Endothelial cell of umbilical vein (primary cell): ENCODE data around the gene GATM.

ENCODE experiments used
- EZH2 ChIP-seq: IDR thresholded peaks from 2 replicates; pipeline ENCODE4 v1.6.1; 2012; ENCODE audit warnings: borderline replicate concordance, low read depth, mild to moderate bottlenecking, moderate library complexity, low read length, inconsistent platforms; ENCODE audit not compliant: severe bottlenecking
- FOS ChIP-seq: IDR thresholded peaks from 2 replicates; pipeline ENCODE4 v1.6.1; 2011; ENCODE audit warnings: mild to moderate bottlenecking, low read length, moderate library complexity, borderline replicate concordance; ENCODE audit not compliant: insufficient read depth
- POLR2A ChIP-seq: IDR thresholded peaks from 2 replicates; pipeline ENCODE4 v1.6.1; 2012; ENCODE audit warnings: low read depth, mild to moderate bottlenecking, control low read depth, low read length
- POLR2AphosphoS5 ChIP-seq: IDR thresholded peaks from 2 replicates; pipeline ENCODE4 v1.6.1; 2012; ENCODE audit warnings: low read depth, mild to moderate bottlenecking, control low read depth, low read length, moderate library complexity; ENCODE audit not compliant: insufficient read depth
- TF ChIP-seq, protein P1 (sequence below), 2 donors: IDR thresholded peaks; 1 replicate in 1 of 2; 2 replicates in 1 of 2; pipeline ENCODE4 v1.5.1; 2011; ENCODE audit warnings: low read length in 2 of 2, mild to moderate bottlenecking in 2 of 2, moderate library complexity in 2 of 2, control low read depth in 1 of 2, inconsistent platforms in 1 of 2, low read depth in 1 of 2; ENCODE audit not compliant: insufficient read depth in 1 of 2; ENCODE audit errors: extremely low read depth in 1 of 2
- TF ChIP-seq, protein P2 (sequence below): IDR thresholded peaks from 2 replicates; pipeline ENCODE4 v1.6.1; 2011; ENCODE audit not compliant: insufficient read depth, insufficient read length

DNA sequence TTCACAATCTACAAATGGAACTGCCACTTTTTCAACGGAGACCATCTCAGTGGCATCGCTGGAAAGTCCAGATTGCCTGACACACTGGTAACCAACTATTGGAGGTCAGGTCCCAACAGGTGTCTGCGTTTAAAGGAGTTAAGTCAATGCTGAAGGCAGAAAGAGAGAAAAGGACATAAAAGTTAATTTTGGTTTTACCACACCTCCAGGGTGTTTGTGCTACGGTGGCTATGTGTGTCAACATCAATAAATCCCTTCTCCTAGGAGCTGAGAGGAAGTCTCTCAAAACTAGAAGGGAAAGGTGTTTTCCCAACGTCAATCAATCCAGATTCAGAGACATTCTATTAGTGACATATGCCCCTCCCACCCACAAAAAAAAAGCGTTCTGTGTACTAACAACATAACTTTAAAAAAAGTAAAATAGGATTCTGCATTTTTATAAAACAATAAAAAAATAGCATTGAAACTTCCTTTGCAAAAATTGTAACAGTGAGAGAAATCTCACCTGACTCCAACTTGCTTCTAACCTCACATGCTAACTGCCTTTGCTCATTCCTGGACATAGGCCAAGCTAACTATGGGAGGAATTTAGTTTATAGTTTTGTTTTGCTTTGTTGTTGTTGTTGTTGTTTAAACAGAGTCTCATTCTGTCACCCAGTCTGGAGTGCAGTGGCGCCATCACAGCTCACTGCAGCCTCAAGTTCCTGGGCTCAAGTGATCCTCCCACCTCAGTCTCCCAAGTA lies 58.7 kb downstream of the GATM start:
- TF ChIP-seq, protein P1, sequence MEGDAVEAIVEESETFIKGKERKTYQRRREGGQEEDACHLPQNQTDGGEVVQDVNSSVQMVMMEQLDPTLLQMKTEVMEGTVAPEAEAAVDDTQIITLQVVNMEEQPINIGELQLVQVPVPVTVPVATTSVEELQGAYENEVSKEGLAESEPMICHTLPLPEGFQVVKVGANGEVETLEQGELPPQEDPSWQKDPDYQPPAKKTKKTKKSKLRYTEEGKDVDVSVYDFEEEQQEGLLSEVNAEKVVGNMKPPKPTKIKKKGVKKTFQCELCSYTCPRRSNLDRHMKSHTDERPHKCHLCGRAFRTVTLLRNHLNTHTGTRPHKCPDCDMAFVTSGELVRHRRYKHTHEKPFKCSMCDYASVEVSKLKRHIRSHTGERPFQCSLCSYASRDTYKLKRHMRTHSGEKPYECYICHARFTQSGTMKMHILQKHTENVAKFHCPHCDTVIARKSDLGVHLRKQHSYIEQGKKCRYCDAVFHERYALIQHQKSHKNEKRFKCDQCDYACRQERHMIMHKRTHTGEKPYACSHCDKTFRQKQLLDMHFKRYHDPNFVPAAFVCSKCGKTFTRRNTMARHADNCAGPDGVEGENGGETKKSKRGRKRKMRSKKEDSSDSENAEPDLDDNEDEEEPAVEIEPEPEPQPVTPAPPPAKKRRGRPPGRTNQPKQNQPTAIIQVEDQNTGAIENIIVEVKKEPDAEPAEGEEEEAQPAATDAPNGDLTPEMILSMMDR (IDR thresholded peaks at IDR 0.05; ENCODE audit: extremely low read depth in 1 of 2, insufficient read depth in 1 of 2, low read depth in 1 of 2, low read length in 2 of 2): no peak
- no peak for TF ChIP-seq POLR2A
- no peak for TF ChIP-seq EZH2
- TF ChIP-seq, protein P2, sequence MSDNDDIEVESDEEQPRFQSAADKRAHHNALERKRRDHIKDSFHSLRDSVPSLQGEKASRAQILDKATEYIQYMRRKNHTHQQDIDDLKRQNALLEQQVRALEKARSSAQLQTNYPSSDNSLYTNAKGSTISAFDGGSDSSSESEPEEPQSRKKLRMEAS: no peak
- TF ChIP-seq POLR2AphosphoS5: no peak
- TF ChIP-seq FOS: no peak
